Stimulated activated CD8-positive, alpha-beta memory T cell treated with anti-CD3 and anti-CD28 coated beads, Interleukin-4, amount 100 ng/mL, for 1 hour (primary cell): ENCODE measurements around the gene FNBP1.
A peak's percentile ranks its signal among the peaks of the same experiment; 100 is the strongest.

Experiments
- DNase-seq, 2 donors: peaks; one replicate each; pipeline ENCODE4 v3.0.0-alpha.2; 2020; ENCODE audit warnings: low read depth in 2 of 2, low spot score in 1 of 2

The FNBP1 gene

GRCh38 chr9:129879991-129880653, 162.9 kb downstream of the FNBP1 start:
- DNase-seq, result no peak

- no peak for DNase-seq
Measured at GRCh38 chr9:129879103-129879699, 163.8 kb downstream of the FNBP1 start.

- DNase-seq, result no peak
Measured at GRCh38 chr9:129878291-129878690, 164.7 kb downstream of the FNBP1 start.

- no peak for DNase-seq
Measured at GRCh38 chr9:129876815-129877214, 166.2 kb downstream of the FNBP1 start.

GRCh38 chr9:129875687-129876395, 167.1 kb downstream of the FNBP1 start:
- no peak for DNase-seq

- no peak for DNase-seq
Measured at GRCh38 chr9:129875181-129875611, 167.8 kb downstream of the FNBP1 start.

- no peak for DNase-seq
Measured at GRCh38 chr9:129874261-129875101, 168.5 kb downstream of the FNBP1 start.

- no peak for DNase-seq
Measured at GRCh38 chr9:129873563-129874190, 169.3 kb downstream of the FNBP1 start.

GRCh38 chr9:129871046-129871445, 171.9 kb downstream of the FNBP1 start:
- no peak for DNase-seq

- no peak for DNase-seq
Measured at GRCh38 chr9:129869585-129870501, 173.1 kb downstream of the FNBP1 start.

- peak in 1 of 2 donors; percentile 80 for DNase-seq
Measured at GRCh38 chr9:129868872-129869486, 174.0 kb downstream of the FNBP1 start.

- no peak for DNase-seq
Measured at GRCh38 chr9:129868023-129868871, 174.7 kb downstream of the FNBP1 start.

- no peak for DNase-seq
Measured at GRCh38 chr9:129867136-129868022, 175.6 kb downstream of the FNBP1 start.

GRCh38 chr9:129866394-129867135, 176.4 kb downstream of the FNBP1 start:
- no peak for DNase-seq

GRCh38 chr9:129865668-129866320, 177.2 kb downstream of the FNBP1 start:
- DNase-seq, result no peak

GRCh38 chr9:129864991-129865647, 177.9 kb downstream of the FNBP1 start:
- no peak for DNase-seq
